HG03097 (cell line): ENCODE measurements around the gene IRF2.

Source experiments
- ATAC-seq: cut with Tn5 transposase; IDR thresholded peaks from one replicate; pipeline ENCODE4 v1.9.1; 2021; ENCODE audit not compliant: unreplicated experiment, low FRiP score

The IRF2 gene

DNA sequence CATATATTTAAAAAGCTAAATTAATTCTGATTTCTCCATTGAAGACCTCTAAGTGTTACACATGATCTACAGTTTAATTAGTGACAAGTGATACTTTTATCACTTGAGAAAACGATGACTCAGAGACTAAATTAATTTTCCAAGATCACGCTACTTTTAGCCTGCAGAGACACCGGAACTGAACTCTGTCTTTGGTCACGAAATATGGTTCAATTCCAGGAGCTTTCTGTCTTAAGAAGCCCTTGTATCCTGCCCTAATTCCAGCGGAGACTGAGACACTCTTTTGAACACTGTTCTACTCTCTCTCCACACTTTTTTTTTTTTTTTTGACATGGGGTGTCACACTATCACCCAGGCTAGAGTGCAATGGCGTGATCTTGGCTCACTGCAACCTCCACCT, 63.6 kb downstream of the IRF2 start:
- ATAC-seq = no peak

DNA sequence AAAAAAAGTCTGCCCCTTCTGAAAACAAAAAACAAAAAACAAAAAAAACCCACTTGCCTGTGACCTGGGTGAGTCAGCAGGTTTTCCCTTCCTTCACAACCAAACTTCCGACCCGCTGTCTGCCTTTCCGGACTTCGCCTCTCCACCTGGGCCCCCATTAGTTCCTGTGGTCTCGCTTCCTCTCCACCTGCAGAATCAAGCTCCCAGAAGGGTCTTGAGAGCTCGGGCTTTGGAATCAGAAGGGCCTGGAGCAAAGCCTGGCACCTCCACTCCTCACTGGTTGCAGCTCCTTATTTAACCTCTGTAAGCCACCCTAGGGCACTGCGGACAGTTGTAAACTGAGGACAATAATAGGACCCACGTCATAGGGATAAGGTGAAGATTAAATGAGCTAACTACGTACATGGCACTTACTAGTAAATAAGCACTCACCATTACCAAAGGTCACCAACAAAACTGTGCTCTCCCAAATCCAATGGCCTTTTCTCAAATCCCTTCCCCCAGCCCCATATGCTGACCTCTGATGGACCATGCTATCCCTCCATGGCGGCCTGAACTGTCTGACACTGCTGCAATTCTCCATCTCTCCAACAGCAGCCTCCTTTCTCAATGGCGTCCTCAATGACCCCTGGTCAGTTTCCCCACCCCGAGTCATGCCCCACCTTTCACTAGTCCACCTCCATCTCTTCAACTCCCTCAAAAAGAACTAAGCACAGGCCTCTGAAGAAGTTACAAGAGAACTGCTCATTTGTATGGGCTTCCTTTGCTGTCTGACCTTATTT, 64.2 kb downstream of the IRF2 start:
- no peak for ATAC-seq

DNA sequence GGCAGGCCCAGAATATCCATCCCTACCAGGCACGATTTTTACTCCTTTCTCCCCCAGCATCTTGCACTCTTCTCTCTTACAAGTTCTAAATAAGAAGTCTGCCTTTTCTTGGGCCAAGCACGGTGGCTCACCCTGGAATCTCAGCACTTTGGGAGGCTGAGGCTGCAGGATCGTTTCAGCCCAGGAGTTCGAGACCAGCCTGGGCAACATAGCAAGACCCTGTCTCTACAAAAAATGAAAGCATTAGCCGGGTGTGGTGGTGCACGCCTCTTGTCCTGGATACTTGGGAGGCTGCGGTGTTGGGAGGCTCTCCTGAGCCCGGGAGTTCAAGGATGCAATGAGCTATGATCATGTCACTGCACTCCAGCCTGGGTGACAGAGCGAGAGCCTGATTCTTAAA, 64.8 kb downstream of the IRF2 start:
- ATAC-seq = no peak

DNA sequence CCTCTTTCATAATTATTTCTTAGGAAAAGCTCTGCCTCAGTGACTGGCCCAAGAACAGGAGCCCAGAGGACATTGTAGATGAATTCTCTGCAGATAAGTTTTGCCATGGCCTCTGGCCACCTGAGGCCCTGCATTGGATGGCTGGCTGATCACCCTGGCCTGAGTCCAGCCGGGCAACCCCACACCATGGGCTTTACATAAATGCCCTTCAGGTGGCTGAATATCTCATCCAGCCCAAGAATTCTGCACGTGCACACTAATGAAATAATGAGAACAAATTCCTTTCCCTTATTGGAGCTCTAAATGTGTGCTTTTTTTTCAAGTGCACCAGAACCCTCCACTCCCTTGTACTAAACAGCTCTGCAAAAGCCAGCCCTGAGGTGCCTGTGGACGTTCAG, 65.7 kb downstream of the IRF2 start:
- ATAC-seq = no peak

DNA sequence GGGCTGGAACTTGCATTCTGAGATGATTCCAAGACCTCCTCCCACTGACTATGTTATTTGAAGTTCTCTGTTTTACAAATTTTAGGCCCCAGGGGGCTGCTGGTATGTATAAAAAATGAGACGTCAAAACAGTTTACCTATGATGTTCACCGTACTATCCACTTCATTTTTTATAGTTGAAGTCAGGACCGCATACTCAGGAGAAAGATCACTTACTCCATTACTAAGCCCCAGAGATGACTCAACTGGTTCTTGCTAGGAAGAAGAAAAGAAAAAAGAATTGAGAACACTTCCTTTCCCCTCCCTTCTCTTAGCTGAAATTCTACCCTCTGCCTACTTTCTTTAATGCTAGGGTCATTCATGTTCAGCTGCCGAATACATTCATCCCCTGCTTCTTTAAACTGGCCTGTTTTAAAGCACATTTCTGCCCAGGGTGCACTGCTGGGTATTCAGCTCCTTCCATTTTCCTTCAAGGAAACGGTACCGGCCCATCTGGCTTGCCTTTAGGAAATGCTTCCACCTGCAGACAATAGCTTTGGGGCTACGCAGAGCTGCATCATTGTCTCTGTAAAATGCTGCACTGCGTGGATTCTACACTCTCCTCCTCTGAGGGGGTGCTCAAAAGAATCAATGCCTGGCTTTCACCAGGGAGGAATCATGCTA, 66.2 kb downstream of the IRF2 start:
- no peak for ATAC-seq

DNA sequence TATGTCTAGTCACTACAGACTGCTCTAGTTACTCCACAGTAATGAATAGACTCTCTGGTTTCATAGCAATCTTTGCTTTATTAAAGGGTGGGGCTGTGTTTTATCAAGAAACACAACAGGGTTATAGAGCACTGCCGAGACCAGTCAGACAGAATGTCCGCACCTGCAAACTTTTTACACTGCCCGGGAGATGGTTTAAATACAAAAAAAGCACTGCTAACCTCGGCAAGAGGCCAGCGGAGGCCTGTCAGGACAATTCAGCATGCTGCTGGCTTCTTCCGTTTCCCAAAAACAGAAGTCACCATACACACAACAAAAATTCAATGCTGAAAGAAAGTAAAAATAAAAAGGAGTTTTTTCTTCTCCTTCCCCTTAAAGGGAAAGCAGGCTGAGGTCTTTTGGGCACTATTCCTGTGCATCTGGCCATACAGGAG, 67.4 kb downstream of the IRF2 start:
- no peak for ATAC-seq

DNA sequence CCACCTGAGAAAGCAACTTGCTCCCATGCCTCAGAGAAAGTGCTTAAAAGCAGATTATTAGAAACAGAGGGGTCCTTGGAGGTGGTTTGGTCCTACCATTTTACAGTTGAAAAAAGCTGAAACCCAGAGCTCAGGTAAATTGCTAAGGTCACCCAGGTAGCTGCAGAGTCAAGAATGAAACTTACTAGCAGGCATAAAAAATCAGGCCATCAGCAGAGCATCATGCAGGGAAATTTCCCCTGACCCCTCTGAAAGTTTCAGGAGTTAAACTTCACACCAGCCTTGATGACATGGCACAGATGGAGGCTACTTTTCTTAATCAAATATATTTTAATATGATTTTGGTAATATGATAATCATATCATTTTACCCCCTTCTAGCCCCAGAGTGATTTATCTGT, 70.3 kb downstream of the IRF2 start:
- ATAC-seq = no peak

DNA sequence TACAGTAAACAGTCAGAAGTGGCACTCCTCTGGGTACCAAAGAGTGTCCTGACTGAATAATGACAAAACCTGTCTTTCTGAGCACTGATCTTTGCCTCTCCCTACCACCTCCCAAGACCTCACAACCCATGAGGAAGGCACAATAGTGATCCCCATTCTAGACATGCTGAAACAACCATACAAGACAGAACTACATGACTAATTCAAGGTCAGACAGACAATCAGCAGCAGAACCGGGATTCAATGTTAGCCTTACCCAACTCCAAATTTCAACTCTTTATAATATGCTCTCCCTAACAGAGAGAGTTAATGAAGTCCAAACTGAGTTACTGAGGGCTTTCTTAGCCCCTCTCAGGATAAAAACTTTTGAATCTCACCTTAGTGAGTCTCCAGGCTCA, 71.0 kb downstream of the IRF2 start:
- no peak for ATAC-seq

DNA sequence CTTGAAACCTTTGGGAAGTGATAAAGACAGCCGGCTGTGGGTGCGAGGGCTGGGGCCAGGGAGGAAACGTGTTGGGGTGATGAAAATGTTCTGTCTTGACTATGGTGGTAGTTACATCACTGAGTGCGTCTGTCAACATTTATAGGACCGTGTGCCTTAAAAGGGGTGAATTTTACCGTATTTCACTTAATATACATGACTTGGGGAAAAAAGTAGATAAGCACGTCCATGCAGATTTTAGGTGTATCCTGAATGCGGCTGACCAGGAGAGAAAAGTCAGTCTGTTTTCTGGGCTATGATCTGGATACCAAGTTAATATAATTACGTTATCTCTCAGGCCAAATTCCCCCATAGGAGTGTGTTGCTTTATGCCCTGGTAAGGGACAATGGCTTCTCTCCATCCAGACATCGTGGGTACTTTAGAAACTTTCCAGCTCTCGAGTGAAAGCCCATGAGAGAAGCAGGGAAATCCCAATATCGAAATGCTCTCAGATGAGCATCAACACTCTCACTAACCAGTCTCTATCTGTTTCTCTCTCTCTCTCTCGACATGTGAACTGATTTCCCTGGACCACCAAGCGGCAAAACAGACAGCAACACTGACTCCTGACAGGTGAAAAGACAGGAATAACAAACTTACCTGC, 71.5 kb downstream of the IRF2 start:
- no peak for ATAC-seq

DNA sequence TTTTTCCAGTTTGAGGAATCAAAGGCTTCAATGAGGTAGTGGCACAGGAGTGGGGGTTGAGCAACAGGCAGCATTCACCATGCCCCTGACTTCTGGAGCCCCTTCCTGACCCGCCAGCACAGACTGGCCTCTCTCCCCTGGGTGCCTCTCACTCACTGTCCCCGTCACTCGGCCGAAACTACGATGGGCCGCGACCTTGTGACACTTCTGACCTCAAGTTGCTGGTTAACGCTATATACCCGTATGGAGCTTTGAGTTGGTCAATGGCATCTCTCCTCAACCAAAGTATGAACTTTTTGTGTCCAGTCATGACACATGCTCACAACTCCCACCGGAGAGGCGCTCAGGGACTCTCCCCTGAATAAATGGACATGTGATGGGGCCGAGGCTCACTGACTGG, 72.1 kb downstream of the IRF2 start:
- ATAC-seq = no peak

DNA sequence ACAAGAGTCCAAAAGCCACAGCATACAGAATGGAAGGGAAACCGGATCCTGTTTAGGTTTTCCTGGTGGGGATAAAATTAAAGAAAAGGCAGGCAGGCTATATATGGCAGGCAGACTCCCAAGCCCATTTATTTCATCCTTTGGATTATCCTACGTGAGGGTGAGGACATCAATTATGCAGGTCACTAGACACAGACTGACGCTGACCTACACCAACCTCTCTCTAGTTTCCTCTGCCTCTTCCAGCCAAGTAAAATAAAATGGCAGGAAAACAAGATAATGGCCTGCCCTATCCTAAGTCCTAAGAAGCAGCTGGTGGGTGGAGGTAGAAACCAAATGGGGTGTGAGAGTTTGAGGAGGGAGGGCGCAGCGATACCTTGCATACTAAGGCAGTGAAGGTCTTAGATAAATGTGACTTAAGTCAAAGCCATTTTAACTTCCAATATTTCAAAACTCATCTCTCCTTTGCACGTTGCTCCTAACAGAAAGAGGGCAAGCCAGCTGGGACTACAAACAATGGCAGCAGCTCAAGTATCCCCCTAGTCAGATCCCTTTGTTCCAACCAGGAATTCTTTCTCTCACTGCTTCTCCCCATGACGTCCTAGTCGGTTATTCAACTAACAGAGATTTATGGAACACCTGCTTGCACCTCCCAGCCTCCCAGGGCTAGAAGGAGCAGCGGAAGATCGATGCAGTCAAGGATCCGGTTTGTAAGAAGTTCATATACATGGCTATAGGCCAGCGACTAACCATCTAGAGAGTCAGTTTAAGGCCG, 72.8 kb downstream of the IRF2 start:
- no peak for ATAC-seq

DNA sequence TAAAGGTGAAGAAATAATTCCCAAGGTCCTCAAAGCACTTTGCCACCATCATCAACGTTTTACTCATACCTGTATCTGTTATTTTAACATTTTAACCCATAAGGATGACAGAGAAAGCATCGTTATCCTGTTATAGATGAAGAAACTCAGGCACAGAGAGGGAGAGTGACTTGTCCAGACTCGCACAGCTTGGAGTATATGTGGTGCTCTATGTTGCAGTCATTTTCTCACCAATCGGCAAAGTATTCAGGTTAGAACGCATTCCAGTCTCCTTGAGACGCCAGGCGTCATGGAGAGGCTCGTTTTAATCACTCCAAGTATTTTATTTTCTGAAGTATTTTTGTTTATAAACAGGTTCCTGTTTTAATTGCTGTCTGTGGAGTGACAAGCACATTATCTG, 73.5 kb downstream of the IRF2 start:
- ATAC-seq = no peak

DNA sequence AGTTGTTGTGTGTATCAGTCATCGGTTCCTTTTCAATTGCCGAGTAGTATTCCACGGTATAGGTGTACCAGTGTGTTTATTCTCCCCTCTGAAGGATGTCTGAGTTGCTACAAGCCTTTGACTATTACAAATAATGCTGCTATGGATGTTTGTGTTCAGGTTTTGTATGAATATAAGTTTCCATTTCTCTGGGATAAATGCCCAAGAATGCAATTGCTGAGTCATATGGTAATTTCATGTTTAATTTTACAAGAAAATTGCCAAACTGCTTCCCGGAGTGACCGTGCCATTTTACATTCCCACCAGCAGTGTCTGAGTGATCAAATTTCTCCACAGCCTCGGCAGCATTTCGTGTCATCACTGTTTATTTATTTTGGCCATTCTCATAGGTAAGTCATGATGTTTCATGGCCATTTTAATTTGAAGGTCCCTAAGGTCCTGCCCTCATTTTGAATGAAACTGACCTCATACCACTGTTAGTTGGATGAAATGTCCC, 73.9 kb downstream of the IRF2 start:
- no peak for ATAC-seq

DNA sequence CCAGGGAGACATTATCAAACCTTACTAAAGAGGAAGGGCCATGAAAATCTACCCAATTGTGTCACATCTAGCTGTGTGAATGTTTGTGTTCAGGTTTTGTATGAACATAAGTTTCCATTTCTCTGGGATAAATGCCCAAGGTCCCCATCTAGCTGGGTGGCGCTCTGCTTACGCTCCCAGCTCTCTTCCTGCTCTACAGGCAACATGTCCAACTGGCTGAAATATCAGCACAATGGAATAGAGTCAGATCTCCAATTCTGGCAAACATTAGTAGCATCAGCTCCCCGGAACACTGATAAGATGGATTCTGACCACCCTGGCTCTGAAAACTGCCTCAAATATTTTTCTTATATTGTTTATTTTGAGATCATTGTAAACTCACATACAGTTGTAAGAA, 74.8 kb downstream of the IRF2 start:
- no peak for ATAC-seq

DNA sequence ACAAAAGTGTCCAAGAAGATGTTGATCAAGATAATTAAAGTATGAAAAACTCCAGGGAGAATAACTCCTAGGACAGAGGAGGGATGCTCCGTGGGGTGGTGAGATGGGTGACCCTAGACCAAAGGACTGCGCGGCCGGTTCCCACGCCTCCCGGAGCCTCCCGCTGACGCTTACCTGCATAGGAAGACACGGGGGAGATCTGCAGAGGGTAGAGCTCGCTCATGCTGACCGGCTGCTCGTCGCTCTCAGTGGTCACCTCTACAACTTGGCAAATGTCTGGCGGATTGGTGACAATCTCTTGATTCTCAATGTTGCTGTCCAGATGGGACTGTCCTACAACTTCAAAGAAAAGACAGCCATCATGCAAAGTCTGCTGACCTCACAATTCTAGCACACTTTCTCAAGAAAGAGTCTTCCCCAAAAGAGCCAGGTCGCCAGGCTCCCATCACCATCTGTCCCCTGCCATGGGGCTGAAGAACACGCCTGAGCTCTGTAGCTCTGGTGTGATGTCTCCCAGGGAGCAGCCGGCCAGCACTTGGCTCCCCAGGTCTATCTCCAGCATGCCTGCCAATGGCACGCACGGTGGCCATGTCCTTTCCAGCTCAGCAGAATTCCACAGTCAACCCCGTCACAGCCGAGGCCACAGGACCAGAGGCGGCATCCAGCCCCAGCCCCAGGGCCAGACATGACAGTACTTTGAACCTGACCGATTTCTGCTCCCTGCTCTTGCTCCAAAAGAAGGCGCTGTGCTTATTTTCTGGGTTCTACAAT, 75.4 kb downstream of the IRF2 start:
- ATAC-seq = no peak

DNA sequence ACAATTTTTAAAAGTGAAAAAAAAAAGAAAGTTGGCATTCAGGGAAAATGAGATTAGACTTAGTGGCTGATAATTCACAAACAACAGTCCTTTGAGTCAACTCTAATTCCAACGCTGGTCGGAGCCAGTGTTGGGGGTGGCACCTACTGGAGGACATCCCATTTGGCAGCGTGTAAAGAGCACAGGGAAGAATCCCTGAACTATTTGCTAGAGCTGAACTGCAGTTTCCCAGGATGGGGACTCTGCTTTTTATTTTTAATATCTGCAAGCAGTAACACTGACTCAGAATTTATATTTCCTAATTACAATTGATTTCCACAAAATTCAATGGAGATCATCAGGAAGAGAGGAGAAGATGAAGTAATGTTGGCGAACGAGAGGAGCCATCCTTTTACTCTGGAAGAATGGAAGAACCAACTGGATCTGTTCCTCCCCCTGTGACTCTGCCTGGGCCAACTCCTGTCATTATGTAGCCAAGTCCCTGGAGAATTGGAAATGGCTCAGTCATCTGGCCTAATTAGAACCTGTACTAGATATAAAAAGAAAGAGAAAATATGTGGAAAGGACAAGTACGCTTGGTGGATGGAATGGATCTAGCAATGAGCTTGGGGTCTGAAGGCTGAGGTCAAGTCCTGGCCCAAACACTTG, 76.7 kb downstream of the IRF2 start:
- ATAC-seq = no peak

DNA sequence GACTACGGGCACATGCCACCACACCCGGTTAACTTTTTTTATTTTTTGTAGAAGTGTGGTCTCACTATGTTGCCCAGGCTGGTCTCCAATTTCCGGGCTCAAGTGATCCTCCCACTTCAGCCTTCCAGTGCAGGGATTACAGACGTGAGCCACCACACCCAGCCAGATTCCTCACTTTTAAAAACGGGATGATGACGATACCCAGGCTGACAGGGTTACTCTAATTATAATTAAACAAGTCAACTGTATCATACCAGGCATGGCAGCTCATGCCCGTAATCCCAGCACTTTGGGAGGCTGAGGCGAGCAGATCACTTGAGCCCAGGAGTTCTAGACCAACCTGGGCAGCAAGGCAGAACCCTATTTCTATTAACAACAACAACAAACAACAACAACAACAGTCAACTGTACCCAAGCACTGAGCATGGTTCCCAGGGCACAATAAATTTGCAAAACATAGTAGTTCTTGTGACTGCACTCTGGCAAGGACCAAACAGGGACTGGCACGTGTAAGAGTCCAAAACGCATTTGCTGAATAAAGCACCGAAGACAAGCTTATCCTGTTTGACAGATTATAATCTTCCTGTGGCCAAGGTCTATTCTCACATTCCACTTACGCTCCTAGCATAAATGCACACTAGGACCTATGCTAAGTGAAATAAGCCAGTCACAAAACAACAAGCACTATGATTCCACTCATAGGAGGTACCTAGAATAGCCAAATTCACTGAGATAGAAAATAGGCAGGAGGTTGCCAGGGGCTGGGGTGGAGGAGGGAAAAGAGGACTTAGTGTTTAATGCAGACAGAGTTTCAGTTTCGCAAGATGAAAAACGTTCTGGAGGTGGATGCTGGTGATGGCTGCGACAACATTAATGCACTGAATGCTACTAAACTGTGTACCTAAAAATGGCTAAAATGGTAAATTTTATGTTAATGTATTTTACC, 77.5 kb downstream of the IRF2 start:
- no peak for ATAC-seq

DNA sequence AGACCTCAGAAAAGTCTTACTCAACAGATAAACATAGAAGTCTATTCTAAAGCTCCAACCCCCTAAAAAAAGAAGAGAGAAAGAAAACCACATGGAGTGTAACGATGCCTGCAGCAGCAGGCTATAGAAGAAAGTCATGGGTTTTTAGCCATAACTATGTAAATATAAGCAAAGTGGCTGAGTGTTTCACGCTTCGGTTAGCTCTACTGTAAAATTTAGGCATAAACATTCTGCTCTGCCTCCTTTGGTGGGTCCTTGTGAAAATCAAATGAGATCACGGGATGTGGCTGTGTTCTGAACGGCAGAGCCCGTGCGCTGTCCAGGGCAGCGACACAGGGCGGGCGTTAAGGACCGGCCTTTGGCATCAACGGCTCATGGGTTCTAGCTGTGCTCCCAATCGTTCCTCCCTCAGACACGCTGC, 78.4 kb downstream of the IRF2 start:
- peak; percentile 76 for ATAC-seq
